Measurements from ENCODE around the gene NKIRAS1.

Gene NKIRAS1

DNA sequence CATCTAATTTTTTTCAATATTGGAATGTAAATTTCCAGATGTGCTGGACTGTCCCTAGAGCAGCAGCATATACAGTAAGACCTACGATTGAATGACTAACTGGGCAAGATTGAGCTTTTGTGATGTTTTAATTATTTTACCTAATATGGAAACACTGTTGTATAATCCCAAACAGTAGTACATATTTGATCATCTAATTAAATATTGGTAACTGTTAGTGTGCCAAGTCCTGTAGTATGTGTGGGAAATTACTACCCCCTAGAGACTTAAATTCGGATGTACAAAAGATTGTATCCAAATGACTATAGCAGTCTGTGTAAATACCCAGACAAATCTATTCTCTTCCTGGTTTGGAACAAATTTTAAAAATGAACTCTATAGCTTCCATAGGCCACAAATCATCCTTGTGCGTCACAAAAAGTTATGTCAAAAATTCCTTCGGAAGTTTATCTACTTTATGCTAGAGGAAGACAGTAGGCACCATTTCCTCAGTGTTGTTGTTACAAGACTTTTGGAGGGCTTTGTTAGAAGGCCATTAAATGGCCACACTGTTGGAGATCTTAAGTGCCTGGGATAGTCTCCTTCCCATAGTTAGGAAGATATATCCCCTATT lies 41.6 kb downstream of the NKIRAS1 start (continued):
- TF ChIP-seq, protein P1, sequence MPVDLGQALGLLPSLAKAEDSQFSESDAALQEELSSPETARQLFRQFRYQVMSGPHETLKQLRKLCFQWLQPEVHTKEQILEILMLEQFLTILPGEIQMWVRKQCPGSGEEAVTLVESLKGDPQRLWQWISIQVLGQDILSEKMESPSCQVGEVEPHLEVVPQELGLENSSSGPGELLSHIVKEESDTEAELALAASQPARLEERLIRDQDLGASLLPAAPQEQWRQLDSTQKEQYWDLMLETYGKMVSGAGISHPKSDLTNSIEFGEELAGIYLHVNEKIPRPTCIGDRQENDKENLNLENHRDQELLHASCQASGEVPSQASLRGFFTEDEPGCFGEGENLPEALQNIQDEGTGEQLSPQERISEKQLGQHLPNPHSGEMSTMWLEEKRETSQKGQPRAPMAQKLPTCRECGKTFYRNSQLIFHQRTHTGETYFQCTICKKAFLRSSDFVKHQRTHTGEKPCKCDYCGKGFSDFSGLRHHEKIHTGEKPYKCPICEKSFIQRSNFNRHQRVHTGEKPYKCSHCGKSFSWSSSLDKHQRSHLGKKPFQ (tag by site-specific recombination; IDR thresholded peaks at IDR 0.05), result no peak
- TF ChIP-seq, protein P2, sequence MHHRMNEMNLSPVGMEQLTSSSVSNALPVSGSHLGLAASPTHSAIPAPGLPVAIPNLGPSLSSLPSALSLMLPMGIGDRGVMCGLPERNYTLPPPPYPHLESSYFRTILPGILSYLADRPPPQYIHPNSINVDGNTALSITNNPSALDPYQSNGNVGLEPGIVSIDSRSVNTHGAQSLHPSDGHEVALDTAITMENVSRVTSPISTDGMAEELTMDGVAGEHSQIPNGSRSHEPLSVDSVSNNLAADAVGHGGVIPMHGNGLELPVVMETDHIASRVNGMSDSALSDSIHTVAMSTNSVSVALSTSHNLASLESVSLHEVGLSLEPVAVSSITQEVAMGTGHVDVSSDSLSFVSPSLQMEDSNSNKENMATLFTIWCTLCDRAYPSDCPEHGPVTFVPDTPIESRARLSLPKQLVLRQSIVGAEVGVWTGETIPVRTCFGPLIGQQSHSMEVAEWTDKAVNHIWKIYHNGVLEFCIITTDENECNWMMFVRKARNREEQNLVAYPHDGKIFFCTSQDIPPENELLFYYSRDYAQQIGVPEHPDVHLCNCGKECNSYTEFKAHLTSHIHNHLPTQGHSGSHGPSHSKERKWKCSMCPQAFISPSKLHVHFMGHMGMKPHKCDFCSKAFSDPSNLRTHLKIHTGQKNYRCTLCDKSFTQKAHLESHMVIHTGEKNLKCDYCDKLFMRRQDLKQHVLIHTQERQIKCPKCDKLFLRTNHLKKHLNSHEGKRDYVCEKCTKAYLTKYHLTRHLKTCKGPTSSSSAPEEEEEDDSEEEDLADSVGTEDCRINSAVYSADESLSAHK (tag by site-specific recombination; IDR thresholded peaks at IDR 0.05), result no peak

DNA sequence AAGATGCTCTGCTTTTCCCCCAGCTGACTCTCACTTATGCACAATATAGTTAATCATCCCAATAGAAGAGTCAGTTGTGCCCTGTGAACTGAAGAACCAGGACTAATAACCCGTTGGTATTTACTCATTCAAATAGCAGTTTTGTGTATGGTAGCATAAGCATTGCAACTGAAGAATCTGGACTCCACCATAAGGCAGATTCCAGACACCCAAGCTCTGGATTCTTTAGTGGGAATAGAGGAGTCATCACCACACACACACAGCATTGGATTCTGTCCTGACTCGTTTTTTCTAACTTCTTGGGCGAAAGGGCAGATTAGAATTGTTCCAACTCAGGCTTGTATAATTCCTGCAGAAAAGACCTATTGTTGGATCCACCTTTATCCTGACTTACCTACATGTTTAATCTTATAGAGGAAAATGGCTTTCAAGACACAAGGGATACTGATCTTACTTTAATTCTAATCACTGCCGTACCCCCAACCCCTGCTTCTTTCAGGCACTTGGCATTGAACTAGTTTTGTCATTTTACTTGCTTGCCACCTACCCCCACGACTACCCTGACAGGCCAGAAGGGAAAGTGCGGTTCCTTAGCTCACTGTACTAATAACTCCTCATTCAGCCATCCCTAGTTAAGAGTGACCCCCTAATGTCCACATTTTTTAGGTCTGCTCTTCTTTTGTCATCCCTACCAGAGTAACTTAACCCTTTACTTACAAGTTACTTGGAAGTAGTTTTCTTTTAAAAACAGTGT lies 42.3 kb downstream of the NKIRAS1 start:
- Histone ChIP-seq H3K27ac (ENCODE audit: extremely low read depth, low read depth, low read length) (no peak overlapping the region), H3K4me1 (ENCODE audit: control insufficient read depth, insufficient read depth, low read length) (no peaks in the 10 kb centered on the region; the same call in none of the 2 replicates), H3K36me3 (ENCODE audit: control insufficient read depth in 2 of 2, insufficient read depth in 1 of 2, low read length in 2 of 2) (peaks cover 0 to 12% of the 10 kb centered on the region in 2 experiments; a peak in 1 of 3 replicates), H3K4me3 (ENCODE audit: low read depth, low read length) (no peak overlapping the region), H3K9me3 (ENCODE audit: control insufficient read depth, insufficient read depth, low read depth, low read length) (no peaks in the 10 kb centered on the region)
- ChIA-PET POLR2A (no interaction called here), CTCF (interaction anchor here (0.7 kb wide), 1 partner anchor 9 kb away, joined by 3 read pairs; no protein-coding TSS in a partner anchor)
- TF ChIP-seq ZBTB20 (tag by site-specific recombination; IDR thresholded peaks at IDR 0.05), result peak; percentile 34; the same call in 1 of the 2 replicates
- peak; percentile 25; the same call in 1 of the 2 replicates for TF ChIP-seq ZNF600 (tag by site-specific recombination; IDR thresholded peaks at IDR 0.05)
- no peak for TF ChIP-seq ZBTB21 (tag by site-specific recombination; IDR thresholded peaks at IDR 0.05)

DNA sequence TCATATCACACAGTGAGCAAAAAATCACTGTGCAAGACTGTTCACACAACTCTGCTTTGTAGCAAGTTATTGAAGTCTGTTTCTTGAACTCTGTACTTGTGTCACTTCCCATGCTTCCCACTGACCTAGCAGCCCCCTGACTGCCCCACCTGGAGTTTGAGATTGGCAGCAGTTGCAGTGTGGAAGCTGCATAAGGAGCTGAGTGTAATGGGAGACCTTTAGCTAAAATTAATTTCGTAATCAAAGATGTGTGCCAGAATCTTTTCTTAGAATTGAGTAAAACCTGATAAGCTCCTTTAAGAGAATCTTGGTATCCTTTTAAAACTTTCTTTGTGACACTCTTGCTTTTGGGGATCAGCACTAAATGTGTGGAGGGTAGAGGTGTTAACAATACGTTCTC lies 42.8 kb downstream of the NKIRAS1 start:
- TF ChIP-seq ZNF626 (tag by site-specific recombination; IDR thresholded peaks at IDR 0.05) (no peak), PRDM1 (tag by site-specific recombination; IDR thresholded peaks at IDR 0.05) (peak; percentile 45), ZNF426 (tag by site-specific recombination; IDR thresholded peaks at IDR 0.05) (no peak)
- ChIA-PET CTCF (no interaction called here), POLR2A (no interaction called here)
- no peak overlapping the region for H3K4me3 ChIP-seq (ENCODE audit: low read depth, low read length)
- H3K27ac ChIP-seq (ENCODE audit: extremely low read depth, low read depth, low read length), result no peak overlapping the region
- H3K36me3 ChIP-seq (ENCODE audit: control insufficient read depth in 2 of 2, insufficient read depth in 1 of 2, low read length in 2 of 2), result peaks cover 0 to 10% of the 10 kb centered on the region in 2 experiments; a peak in 1 of 3 replicates
- H3K4me1 ChIP-seq (ENCODE audit: control insufficient read depth, insufficient read depth, low read length), result no peaks in the 10 kb centered on the region; the same call in none of the 2 replicates
- H3K9me3 ChIP-seq (ENCODE audit: control insufficient read depth, insufficient read depth, low read depth, low read length), result no peaks in the 10 kb centered on the region

DNA sequence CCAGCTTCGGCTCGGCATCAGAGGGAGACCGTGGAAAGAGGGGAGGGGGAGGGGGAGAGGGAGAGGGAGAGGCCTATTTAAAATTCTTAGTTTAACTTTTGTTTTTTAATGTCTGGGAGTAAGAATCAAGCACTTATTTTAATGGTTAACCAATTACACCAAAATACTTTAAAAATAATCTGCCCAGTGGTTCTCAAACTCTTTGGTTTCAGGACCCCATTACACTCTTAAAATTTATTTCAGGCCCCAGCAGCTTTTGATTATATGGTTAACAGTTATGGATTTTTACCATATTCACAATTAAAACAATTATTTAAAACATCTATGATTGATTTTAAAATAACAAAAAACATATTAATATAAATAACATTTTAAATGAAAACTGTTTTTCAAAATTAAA lies 44.5 kb downstream of the NKIRAS1 start:
- Histone ChIP-seq H3K4me3 (ENCODE audit: low read depth, low read length) (no peak overlapping the region), H3K36me3 (ENCODE audit: control insufficient read depth in 2 of 2, insufficient read depth in 1 of 2, low read length in 2 of 2) (no peaks in the 10 kb centered on the region), H3K4me1 (ENCODE audit: control insufficient read depth, insufficient read depth, low read length) (no peaks in the 10 kb centered on the region; the same call in none of the 2 replicates), H3K27ac (ENCODE audit: extremely low read depth, low read depth, low read length) (no peak overlapping the region), H3K9me3 (ENCODE audit: control insufficient read depth, insufficient read depth, low read depth, low read length) (no peaks in the 10 kb centered on the region)
- CTCF ChIA-PET, result no interaction called here
- POLR2A ChIA-PET, result no interaction called here
- TF ChIP-seq BCL11A (tag by site-specific recombination; IDR thresholded peaks at IDR 0.05; ENCODE audit: low read depth) (no peak), ZNF677 (tag by site-specific recombination; IDR thresholded peaks at IDR 0.05) (no peak), ZNF248 (tag by site-specific recombination; IDR thresholded peaks at IDR 0.05) (no peak), ZNF830 (tag by site-specific recombination; IDR thresholded peaks at IDR 0.05; ENCODE audit: low read depth) (no peak), ZNF473 (tag by site-specific recombination; IDR thresholded peaks at IDR 0.05) (no peak), ZBTB8A (tag by site-specific recombination; IDR thresholded peaks at IDR 0.05) (no peak), HOXC10 (CRISPR knock-in tag; IDR thresholded peaks at IDR 0.05) (no peak), ZFP3 (tag by site-specific recombination; IDR thresholded peaks at IDR 0.05; ENCODE audit: low read depth) (no peak)
- TF ChIP-seq, protein P3, sequence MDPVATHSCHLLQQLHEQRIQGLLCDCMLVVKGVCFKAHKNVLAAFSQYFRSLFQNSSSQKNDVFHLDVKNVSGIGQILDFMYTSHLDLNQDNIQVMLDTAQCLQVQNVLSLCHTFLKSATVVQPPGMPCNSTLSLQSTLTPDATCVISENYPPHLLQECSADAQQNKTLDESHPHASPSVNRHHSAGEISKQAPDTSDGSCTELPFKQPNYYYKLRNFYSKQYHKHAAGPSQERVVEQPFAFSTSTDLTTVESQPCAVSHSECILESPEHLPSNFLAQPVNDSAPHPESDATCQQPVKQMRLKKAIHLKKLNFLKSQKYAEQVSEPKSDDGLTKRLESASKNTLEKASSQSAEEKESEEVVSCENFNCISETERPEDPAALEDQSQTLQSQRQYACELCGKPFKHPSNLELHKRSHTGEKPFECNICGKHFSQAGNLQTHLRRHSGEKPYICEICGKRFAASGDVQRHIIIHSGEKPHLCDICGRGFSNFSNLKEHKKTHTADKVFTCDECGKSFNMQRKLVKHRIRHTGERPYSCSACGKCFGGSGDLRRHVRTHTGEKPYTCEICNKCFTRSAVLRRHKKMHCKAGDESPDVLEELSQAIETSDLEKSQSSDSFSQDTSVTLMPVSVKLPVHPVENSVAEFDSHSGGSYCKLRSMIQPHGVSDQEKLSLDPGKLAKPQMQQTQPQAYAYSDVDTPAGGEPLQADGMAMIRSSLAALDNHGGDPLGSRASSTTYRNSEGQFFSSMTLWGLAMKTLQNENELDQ (tag by site-specific recombination; IDR thresholded peaks at IDR 0.05; ENCODE audit: low read depth), result no peak
- TF ChIP-seq, protein P4, sequence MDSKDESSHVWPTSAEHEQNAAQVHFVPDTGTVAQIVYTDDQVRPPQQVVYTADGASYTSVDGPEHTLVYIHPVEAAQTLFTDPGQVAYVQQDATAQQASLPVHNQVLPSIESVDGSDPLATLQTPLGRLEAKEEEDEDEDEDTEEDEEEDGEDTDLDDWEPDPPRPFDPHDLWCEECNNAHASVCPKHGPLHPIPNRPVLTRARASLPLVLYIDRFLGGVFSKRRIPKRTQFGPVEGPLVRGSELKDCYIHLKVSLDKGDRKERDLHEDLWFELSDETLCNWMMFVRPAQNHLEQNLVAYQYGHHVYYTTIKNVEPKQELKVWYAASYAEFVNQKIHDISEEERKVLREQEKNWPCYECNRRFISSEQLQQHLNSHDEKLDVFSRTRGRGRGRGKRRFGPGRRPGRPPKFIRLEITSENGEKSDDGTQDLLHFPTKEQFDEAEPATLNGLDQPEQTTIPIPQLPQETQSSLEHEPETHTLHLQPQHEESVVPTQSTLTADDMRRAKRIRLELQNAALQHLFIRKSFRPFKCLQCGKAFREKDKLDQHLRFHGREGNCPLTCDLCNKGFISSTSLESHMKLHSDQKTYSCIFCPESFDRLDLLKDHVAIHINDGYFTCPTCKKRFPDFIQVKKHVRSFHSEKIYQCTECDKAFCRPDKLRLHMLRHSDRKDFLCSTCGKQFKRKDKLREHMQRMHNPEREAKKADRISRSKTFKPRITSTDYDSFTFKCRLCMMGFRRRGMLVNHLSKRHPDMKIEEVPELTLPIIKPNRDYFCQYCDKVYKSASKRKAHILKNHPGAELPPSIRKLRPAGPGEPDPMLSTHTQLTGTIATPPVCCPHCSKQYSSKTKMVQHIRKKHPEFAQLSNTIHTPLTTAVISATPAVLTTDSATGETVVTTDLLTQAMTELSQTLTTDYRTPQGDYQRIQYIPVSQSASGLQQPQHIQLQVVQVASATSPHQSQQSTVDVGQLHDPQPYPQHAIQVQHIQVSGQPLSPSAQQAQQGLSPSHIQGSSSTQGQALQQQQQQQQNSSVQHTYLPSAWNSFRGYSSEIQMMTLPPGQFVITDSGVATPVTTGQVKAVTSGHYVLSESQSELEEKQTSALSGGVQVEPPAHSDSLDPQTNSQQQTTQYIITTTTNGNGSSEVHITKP (tag by site-specific recombination; IDR thresholded peaks at IDR 0.05), result no peak
